ENCODE measurements around the gene ZIC1. TPM values are rescaled to one million over a fixed set of nuclear protein-coding genes. Genes with fewer than 3 reads are reported as not detected.

Gene ZIC1
- total RNA-seq, 1 donor from 2014 or later = 1.9 TPM

GRCh38 chr3:147422601-147423536 lies 13.7 kb downstream of the ZIC1 start:
- DNase-seq = peak; percentile 47

GRCh38 chr3:147423537-147423797 lies 14.3 kb downstream of the ZIC1 start:
- DNase-seq = no peak

- peak; percentile 32 for DNase-seq
Measured at GRCh38 chr3:147423798-147424580, 14.8 kb downstream of the ZIC1 start.

- DNase-seq = no peak
Measured at GRCh38 chr3:147424581-147425387, 15.6 kb downstream of the ZIC1 start.

- DNase-seq = no peak
Measured at GRCh38 chr3:147425388-147425850, 16.3 kb downstream of the ZIC1 start.

GRCh38 chr3:147426931-147427330 lies 17.8 kb downstream of the ZIC1 start:
- no peak for DNase-seq

GRCh38 chr3:147427746-147428145 lies 18.6 kb downstream of the ZIC1 start:
- DNase-seq = no peak

- DNase-seq = no peak
Measured at GRCh38 chr3:147428326-147428725, 19.2 kb downstream of the ZIC1 start.

- DNase-seq = no peak
Measured at GRCh38 chr3:147428754-147429153, 19.6 kb downstream of the ZIC1 start.

- DNase-seq = no peak
Measured at GRCh38 chr3:147431751-147432150, 22.6 kb downstream of the ZIC1 start.

- DNase-seq = no peak
Measured at GRCh38 chr3:147447224-147447623, 38.1 kb downstream of the ZIC1 start.

- DNase-seq = no peak
Measured at GRCh38 chr3:147449669-147450068, 40.5 kb downstream of the ZIC1 start.

GRCh38 chr3:147458995-147459704 lies 50.0 kb downstream of the ZIC1 start:
- DNase-seq = no peak

GRCh38 chr3:147462856-147463255 lies 53.7 kb downstream of the ZIC1 start:
- DNase-seq = peak; percentile 47

Other genes starting within 250 kb of the ZIC1 start
- 1.0 TPM for gene ZIC4, start 2.8 kb upstream of the ZIC1 start, total RNA-seq